ENCODE measurements around the gene RBMS3. TPM values are rescaled to one million over a fixed set of nuclear protein-coding genes. Genes with fewer than 3 reads are reported as not detected.
"Not testable (repeated sequence)": the region's sequence is repeated elsewhere in the genome, so short reads cannot be mapped to it uniquely, and the experiment has no call there.

Gene RBMS3
- total and polyA plus RNA-seq, 2 experiments from 2014 or later, result 3.2 to 7.4 TPM

DNA sequence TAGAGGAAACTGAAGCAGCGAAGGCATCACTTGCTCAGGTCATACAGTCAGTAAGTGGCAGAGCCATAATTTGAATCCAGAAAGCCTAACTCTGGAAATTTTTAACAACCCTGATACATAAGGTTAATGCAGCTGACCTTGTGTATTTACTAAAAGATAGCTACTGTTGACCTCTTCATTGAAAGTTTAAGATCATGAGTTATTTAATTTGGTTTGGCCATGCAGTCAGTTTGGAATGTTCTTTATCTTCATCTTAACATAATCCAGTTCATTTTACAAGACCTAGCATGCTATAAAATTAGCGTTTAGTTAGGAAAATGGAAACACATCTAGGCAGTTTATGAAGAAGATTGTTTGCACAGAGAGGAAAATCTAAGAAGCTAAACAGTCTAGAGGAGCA is 240.9 kb downstream of the RBMS3 start:
- Histone ChIP-seq H3K4me3 (no peak overlapping the region), H3K79me2 (replicated peaks; ENCODE audit: insufficient read depth) (no peaks in the 10 kb centered on the region), H3K9me2 (ENCODE audit: insufficient read depth) (no peaks in the 10 kb centered on the region), H3K4me1 (ENCODE audit: insufficient read depth) (peaks cover 2% of the 10 kb centered on the region; the same call in 1 of the 2 replicates), H2AFZ (no peak overlapping the region), H3F3A (replicated peaks; ENCODE audit: low read depth) (no peaks in the 10 kb centered on the region), H3K27ac (ENCODE audit: low read depth) (no peak overlapping the region), H3K4me2 (no peak overlapping the region), H3K27me3 (ENCODE audit: insufficient read depth) (no peaks in the 10 kb centered on the region), H4K20me1 (replicated peaks; ENCODE audit: insufficient read depth) (no peaks in the 10 kb centered on the region), H3K36me3 (ENCODE audit: insufficient read depth) (no peaks in the 10 kb centered on the region)
- Mint-ChIP-seq H3K4me1 (no peaks in the 10 kb centered on the region), H3K9me3 (no peaks in the 10 kb centered on the region), H3K27me3 (ENCODE audit: insufficient read depth, low read depth, poor library complexity) (peaks cover 5% of the 10 kb centered on the region), H3K36me3 (ENCODE audit: low read depth) (no peaks in the 10 kb centered on the region), H3K27ac (no peak overlapping the region; the same call in 1 of the 2 replicates), H3K4me3 (no peak overlapping the region)
- DNase-seq (ENCODE audit: low spot score) (no peak), ATAC-seq (no peak)
- TF ChIP-seq, protein P1, sequence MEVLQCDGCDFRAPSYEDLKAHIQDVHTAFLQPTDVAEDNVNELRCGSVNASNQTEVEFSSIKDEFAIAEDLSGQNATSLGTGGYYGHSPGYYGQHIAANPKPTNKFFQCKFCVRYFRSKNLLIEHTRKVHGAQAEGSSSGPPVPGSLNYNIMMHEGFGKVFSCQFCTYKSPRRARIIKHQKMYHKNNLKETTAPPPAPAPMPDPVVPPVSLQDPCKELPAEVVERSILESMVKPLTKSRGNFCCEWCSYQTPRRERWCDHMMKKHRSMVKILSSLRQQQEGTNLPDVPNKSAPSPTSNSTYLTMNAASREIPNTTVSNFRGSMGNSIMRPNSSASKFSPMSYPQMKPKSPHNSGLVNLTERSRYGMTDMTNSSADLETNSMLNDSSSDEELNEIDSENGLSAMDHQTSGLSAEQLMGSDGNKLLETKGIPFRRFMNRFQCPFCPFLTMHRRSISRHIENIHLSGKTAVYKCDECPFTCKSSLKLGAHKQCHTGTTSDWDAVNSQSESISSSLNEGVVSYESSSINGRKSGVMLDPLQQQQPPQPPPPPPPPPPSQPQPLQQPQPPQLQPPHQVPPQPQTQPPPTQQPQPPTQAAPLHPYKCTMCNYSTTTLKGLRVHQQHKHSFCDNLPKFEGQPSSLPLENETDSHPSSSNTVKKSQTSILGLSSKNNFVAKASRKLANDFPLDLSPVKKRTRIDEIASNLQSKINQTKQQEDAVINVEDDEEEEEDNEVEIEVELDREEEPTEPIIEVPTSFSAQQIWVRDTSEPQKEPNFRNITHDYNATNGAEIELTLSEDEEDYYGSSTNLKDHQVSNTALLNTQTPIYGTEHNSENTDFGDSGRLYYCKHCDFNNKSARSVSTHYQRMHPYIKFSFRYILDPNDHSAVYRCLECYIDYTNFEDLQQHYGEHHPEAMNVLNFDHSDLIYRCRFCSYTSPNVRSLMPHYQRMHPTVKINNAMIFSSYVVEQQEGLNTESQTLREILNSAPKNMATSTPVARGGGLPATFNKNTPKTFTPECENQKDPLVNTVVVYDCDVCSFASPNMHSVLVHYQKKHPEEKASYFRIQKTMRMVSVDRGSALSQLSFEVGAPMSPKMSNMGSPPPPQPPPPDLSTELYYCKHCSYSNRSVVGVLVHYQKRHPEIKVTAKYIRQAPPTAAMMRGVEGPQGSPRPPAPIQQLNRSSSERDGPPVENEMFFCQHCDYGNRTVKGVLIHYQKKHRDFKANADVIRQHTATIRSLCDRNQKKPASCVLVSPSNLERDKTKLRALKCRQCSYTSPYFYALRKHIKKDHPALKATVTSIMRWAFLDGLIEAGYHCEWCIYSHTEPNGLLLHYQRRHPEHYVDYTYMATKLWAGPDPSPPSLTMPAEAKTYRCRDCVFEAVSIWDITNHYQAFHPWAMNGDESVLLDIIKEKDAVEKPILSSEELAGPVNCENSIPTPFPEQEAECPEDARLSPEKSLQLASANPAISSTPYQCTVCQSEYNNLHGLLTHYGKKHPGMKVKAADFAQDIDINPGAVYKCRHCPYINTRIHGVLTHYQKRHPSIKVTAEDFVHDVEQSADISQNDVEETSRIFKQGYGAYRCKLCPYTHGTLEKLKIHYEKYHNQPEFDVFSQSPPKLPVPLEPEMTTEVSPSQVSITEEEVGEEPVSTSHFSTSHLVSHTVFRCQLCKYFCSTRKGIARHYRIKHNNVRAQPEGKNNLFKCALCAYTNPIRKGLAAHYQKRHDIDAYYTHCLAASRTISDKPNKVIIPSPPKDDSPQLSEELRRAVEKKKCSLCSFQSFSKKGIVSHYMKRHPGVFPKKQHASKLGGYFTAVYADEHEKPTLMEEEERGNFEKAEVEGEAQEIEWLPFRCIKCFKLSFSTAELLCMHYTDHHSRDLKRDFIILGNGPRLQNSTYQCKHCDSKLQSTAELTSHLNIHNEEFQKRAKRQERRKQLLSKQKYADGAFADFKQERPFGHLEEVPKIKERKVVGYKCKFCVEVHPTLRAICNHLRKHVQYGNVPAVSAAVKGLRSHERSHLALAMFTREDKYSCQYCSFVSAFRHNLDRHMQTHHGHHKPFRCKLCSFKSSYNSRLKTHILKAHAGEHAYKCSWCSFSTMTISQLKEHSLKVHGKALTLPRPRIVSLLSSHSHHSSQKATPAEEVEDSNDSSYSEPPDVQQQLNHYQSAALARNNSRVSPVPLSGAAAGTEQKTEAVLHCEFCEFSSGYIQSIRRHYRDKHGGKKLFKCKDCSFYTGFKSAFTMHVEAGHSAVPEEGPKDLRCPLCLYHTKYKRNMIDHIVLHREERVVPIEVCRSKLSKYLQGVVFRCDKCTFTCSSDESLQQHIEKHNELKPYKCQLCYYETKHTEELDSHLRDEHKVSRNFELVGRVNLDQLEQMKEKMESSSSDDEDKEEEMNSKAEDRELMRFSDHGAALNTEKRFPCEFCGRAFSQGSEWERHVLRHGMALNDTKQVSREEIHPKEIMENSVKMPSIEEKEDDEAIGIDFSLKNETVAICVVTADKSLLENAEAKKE (CRISPR knock-in tag; IDR thresholded peaks at IDR 0.05), result no peak
- TF ChIP-seq CREB1 (CRISPR knock-in tag; IDR thresholded peaks at IDR 0.05; ENCODE audit: low read depth) (no peak), POLR2AphosphoS5 (IDR thresholded peaks at IDR 0.05; ENCODE audit: low read depth) (no peak), EZH2phosphoT487 (IDR thresholded peaks at IDR 0.05; ENCODE audit: unreplicated experiment) (no peak), ZNF114 (CRISPR knock-in tag; IDR thresholded peaks at IDR 0.05) (no peak), ZNF331 (CRISPR knock-in tag; IDR thresholded peaks at IDR 0.05; ENCODE audit: low read depth) (no peak), NANOG (IDR thresholded peaks at IDR 0.05; ENCODE audit: borderline replicate concordance) (no peak), EZH2 (IDR thresholded peaks at IDR 0.05; ENCODE audit: low read depth, unreplicated experiment) (no peak), ETS1 (IDR thresholded peaks at IDR 0.05) (no peak)
- TF ChIP-seq, protein P2, sequence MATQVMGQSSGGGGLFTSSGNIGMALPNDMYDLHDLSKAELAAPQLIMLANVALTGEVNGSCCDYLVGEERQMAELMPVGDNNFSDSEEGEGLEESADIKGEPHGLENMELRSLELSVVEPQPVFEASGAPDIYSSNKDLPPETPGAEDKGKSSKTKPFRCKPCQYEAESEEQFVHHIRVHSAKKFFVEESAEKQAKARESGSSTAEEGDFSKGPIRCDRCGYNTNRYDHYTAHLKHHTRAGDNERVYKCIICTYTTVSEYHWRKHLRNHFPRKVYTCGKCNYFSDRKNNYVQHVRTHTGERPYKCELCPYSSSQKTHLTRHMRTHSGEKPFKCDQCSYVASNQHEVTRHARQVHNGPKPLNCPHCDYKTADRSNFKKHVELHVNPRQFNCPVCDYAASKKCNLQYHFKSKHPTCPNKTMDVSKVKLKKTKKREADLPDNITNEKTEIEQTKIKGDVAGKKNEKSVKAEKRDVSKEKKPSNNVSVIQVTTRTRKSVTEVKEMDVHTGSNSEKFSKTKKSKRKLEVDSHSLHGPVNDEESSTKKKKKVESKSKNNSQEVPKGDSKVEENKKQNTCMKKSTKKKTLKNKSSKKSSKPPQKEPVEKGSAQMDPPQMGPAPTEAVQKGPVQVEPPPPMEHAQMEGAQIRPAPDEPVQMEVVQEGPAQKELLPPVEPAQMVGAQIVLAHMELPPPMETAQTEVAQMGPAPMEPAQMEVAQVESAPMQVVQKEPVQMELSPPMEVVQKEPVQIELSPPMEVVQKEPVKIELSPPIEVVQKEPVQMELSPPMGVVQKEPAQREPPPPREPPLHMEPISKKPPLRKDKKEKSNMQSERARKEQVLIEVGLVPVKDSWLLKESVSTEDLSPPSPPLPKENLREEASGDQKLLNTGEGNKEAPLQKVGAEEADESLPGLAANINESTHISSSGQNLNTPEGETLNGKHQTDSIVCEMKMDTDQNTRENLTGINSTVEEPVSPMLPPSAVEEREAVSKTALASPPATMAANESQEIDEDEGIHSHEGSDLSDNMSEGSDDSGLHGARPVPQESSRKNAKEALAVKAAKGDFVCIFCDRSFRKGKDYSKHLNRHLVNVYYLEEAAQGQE (IDR thresholded peaks at IDR 0.05; ENCODE audit: unreplicated experiment), result no peak

DNA sequence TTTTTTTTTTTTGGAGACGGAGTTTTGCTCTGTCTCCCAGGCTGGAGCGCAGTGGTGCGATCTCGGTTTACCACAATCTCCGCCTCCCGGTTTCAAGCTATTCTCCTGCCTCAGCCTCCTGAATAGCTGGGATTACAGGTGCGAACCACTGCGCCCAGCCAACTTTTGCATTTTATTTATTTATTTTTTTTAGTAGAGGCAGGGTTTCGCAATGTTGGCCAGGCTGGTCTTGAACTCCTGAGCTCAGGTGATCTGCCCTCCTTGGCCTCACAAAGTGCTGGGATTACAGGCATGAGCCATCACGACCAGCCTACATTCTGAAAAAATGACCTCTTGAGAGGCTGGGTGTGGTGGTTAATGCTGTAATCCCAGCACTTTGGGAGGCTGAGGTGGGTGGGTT is 243.6 kb downstream of the RBMS3 start:
- H3K4me3 Mint-ChIP-seq; H3K27me3 Mint-ChIP-seq (ENCODE audit: insufficient read depth, low read depth, poor library complexity); DNase-seq (ENCODE audit: low spot score); H3K4me3 ChIP-seq; H3K4me1 Mint-ChIP-seq; H3K36me3 ChIP-seq (ENCODE audit: insufficient read depth); H3K9me3 Mint-ChIP-seq; H3K79me2 ChIP-seq (replicated peaks; ENCODE audit: insufficient read depth); H3K4me2 ChIP-seq; H3K36me3 Mint-ChIP-seq (ENCODE audit: low read depth); H3K4me1 ChIP-seq (ENCODE audit: insufficient read depth); H4K20me1 ChIP-seq (replicated peaks; ENCODE audit: insufficient read depth); H3F3A ChIP-seq (replicated peaks; ENCODE audit: low read depth); H2AFZ ChIP-seq; H3K27ac ChIP-seq (ENCODE audit: low read depth); ATAC-seq; H3K27me3 ChIP-seq (ENCODE audit: insufficient read depth); H3K9me2 ChIP-seq (ENCODE audit: insufficient read depth); H3K27ac Mint-ChIP-seq: not testable (repeated sequence)
